GM13976 (cell line): Measurements from ENCODE around the gene GMPPA.
A peak's percentile ranks its signal among the peaks of the same experiment; 100 is the strongest.

Experiments
- DNase-seq: peaks from one replicate; pipeline ENCODE4 v3.0.0; 2012; ENCODE audit warnings: low spot score
- CTCF ChIP-seq: IDR thresholded peaks from 2 replicates; pipeline ENCODE4 v1.5.1; 2012; ENCODE audit warnings: borderline replicate concordance, mild to moderate bottlenecking; ENCODE audit not compliant: insufficient read depth; ENCODE audit errors: extremely low read depth, missing control alignments, control extremely low read depth
- in situ Hi-C: fragments of 300-500 bp; cut with MboI; formaldehyde crosslinking; loops from one replicate; pipeline ENCODE4 v1.12.0; 2022; ENCODE audit warnings: low sequenced_read_pairs, mixed read lengths, inconsistent platforms; ENCODE audit not compliant: unreplicated experiment

Gene GMPPA

GRCh38 chr2:219541611-219542180 lies 43.0 kb downstream of the GMPPA start:
- in situ Hi-C loops, result no loop called here
- peak; percentile 94 for TF ChIP-seq CTCF
- peak; percentile 92 for DNase-seq

GRCh38 chr2:219542931-219543595 lies 44.4 kb downstream of the GMPPA start:
- no peak for DNase-seq
- TF ChIP-seq CTCF, result peak; percentile 26
- in situ Hi-C loops, result no loop called here

GRCh38 chr2:219543596-219544358 lies 45.1 kb downstream of the GMPPA start, which contains the start of the genes CHPF and TMEM198:
TSS of gene CHPF (minus strand) at chr2:219543809. CDS start at chr2:219543538, 271 bp downstream.
TSS of gene TMEM198 (plus strand) at chr2:219544028. CDS start at chr2:219544728, 700 bp downstream.
- DNase-seq, result peak; percentile 99
- in situ Hi-C loops, result no loop called here
- no peak for TF ChIP-seq CTCF

- TF ChIP-seq CTCF, result no peak
- DNase-seq, result no peak
- in situ Hi-C loops, result no loop called here
These were observed 45.9 kb downstream of the GMPPA start for GRCh38 chr2:219544567-219544966.

GRCh38 chr2:219545295-219545942 lies 46.7 kb downstream of the GMPPA start:
- no peak for DNase-seq
- no peak for TF ChIP-seq CTCF
- in situ Hi-C loops, result no loop called here

- in situ Hi-C loops, result no loop called here
- TF ChIP-seq CTCF, result no peak
- DNase-seq, result no peak
These were observed 47.3 kb downstream of the GMPPA start for GRCh38 chr2:219545943-219546352.
